ENCODE measurements around the gene RANBP1.
A peak's percentile ranks its signal among the peaks of the same experiment; 100 is the strongest.

RANBP1 gene

DNA sequence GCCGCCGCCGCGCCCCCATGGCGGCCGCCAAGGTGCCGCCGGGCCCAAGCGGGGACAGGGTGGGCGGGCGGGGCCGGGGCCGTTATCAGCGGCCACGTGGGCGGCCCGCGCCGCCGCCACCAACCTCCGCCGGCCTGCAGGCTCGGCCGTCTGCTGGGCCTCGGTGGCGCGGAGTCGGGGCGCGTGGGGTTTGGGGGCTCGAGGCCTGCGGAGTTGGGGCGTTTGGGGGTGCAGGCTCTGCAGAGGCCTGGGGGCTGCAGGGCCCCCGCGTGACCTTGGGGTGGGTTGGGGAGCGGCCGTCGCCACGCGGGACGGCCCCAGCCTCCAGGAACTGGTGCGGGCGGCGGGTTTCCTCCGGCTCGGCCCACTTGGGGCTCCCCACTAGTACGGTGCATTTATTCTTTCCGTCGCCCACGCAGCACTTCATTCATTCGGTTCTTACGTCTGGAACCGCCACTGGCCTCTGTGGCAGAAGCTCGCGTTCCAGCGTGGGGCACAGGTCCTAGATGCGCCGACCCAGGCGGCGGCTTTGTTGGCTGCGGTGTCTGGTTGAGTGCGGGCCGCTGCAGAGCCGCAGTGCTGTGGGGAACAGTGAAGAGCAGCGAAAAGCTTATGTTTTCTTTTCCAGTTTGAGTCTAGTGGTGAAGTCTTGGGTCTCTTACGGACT is 1.9 kb downstream of the RANBP1 start:
- no peak for TF ChIP-seq CTCF (IDR thresholded peaks at IDR 0.05; ENCODE audit: borderline replicate concordance, control extremely low read depth, extremely low read depth, insufficient read depth, missing control alignments)
- in situ Hi-C loops (cut with MboI; ENCODE audit: low sequenced_read_pairs, unreplicated experiment), result no loop called here

DNA sequence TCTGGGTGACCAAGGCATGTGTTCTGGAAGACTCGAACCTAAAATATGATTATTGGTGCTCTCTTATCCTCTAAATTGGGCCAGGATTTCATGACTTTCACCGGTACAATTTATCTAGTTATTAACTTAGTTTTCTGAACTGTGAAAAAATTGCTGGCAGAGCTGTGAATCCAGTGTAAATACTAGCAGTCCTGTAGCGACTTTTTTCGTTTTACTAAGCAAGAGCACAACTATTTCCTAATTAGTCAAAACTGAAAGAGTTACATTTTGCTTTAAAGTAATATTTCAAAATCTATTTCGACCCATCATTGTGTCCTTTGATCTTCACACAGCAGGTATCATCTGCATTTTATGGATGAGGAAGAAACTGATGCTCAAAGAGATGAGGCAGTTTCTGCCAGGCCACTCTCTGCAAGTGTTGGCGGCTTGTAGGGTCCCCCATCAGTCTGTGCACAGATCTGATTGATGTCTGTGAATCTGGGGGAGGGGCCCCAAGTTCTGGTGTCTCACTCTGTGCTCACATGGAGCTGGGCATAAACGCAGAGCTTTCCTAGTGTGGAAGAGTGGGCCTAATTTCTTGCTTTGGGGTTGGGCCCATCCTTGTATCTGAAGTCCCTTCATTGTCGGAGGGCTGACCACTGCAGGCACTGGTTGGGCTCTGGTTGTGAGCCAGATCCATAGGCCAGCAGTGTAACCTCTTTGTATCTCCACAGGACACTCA is 2.6 kb downstream of the RANBP1 start:
- in situ Hi-C loops (cut with MboI; ENCODE audit: low sequenced_read_pairs, unreplicated experiment), result no loop called here
- TF ChIP-seq CTCF (IDR thresholded peaks at IDR 0.05; ENCODE audit: borderline replicate concordance, control extremely low read depth, extremely low read depth, insufficient read depth, missing control alignments), result no peak

More for the DNA sequence above, 1.9 kb downstream of the RANBP1 start:
- DNase-seq (ENCODE audit: low spot score), result peak; percentile 77

DNA sequence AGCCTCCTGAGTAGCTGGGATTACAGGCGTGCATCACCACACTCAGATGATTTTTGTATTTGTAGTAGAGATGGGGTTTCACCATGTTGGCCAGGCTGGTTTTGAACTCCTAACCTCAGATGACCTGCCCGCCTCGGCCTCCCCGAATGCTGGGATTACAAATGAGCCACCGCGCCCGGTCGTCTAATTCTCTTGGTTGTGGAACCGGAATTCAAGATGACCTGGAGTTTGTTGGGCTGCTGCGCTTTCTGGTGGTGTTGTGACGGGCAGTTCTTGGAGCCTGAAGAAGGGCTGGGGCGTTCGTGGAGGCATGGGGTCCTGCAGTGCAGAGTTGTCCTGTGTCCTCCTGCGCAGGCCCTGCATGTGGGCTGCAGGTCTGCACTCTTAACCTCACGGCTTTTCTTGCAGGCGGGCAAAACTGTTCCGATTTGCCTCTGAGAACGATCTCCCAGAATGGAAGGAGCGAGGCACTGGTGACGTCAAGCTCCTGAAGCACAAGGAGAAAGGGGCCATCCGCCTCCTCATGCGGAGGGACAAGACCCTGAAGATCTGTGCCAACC is 6.0 kb downstream of the RANBP1 start:
- in situ Hi-C loops (cut with MboI; ENCODE audit: low sequenced_read_pairs, unreplicated experiment), result loop anchor here (10.0 kb wide), 1 partner anchor 147 kb away; no protein-coding TSS in a partner anchor
- no peak for DNase-seq (ENCODE audit: low spot score)
- no peak for TF ChIP-seq CTCF (IDR thresholded peaks at IDR 0.05; ENCODE audit: borderline replicate concordance, control extremely low read depth, extremely low read depth, insufficient read depth, missing control alignments)

More for the DNA sequence above, 2.6 kb downstream of the RANBP1 start:
- DNase-seq (ENCODE audit: low spot score), result no peak

- no peak for DNase-seq (ENCODE audit: low spot score)
- in situ Hi-C loops (cut with MboI; ENCODE audit: low sequenced_read_pairs, unreplicated experiment), result loop anchor here (10.0 kb wide), 1 partner anchor 149 kb away; no protein-coding TSS in a partner anchor
- TF ChIP-seq CTCF (IDR thresholded peaks at IDR 0.05; ENCODE audit: borderline replicate concordance, control extremely low read depth, extremely low read depth, insufficient read depth, missing control alignments), result no peak
Measured at GRCh38 chr22:20123366-20124082, 7.6 kb downstream of the RANBP1 start.

- in situ Hi-C loops (cut with MboI; ENCODE audit: low sequenced_read_pairs, unreplicated experiment), result loop anchor here (10.0 kb wide), 1 partner anchor 149 kb away; no protein-coding TSS in a partner anchor
- no peak for TF ChIP-seq CTCF (IDR thresholded peaks at IDR 0.05; ENCODE audit: borderline replicate concordance, control extremely low read depth, extremely low read depth, insufficient read depth, missing control alignments)
- DNase-seq (ENCODE audit: low spot score), result no peak
Measured at GRCh38 chr22:20124083-20124787, 8.3 kb downstream of the RANBP1 start.

Data from GM13976 (cell line).